OCI-LY3 (cell line): ENCODE measurements around the gene RHBDD1.

Source experiments
- H2AFZ ChIP-seq: fragments of 200-600, 300-600 bp; shearing (Covaris generic); 2 replicates; pipeline ENCODE4 v1.6.0; 2014; ENCODE audit warnings: antibody characterized with exemption, low read depth, low read length
- H3K27ac ChIP-seq: fragments of 200-600, 300-600 bp; sonication (generic); 2 replicates; pipeline ENCODE4 v1.5.1; 2014; ENCODE audit warnings: mild to moderate bottlenecking, low read length, moderate library complexity, mixed read lengths
- H3K27me3 ChIP-seq: fragments of 200-600, 300-600 bp; sonication (generic); 2 replicates; pipeline ENCODE4 v1.6.1; 2014; ENCODE audit warnings: low read depth, low read length, mixed read lengths
- H3K36me3 ChIP-seq: fragments of 200-600, 300-600 bp; sonication (generic); replicated peaks from 2 replicates; pipeline ENCODE3; 2014; ENCODE audit warnings: low read depth, low read length, mixed read lengths
- H3K4me1 ChIP-seq: fragments of 300-600, 200-600 bp; sonication (generic); 2 replicates; pipeline ENCODE4 v1.6.1; 2014; ENCODE audit warnings: low read length, mixed read lengths
- H3K4me2 ChIP-seq: fragments of 200-600, 300-600 bp; sonication (generic); 2 replicates; pipeline ENCODE4 v1.6.1; 2014; ENCODE audit warnings: low read length, mixed read lengths
- H3K4me3 ChIP-seq: fragments of 300-600, 200-600 bp; sonication (generic); 2 replicates; pipeline ENCODE4 v1.5.1; 2014; ENCODE audit warnings: antibody characterized with exemption, mild to moderate bottlenecking, low read length, moderate library complexity
- H3K79me2 ChIP-seq: fragments of 300-600, 200-600 bp; shearing (Covaris generic); 2 replicates; pipeline ENCODE4 v1.6.1; 2014; ENCODE audit warnings: mild to moderate bottlenecking, low read length, mixed read lengths
- H3K9ac ChIP-seq: fragments of 300-600, 200-600 bp; shearing (Covaris generic); 2 replicates; pipeline ENCODE4 v1.6.0; 2014; ENCODE audit warnings: mild to moderate bottlenecking, low read length, moderate library complexity
- H3K9me3 ChIP-seq: fragments of 200-600, 300-600 bp; shearing (Covaris generic); 2 replicates; pipeline ENCODE4 v1.6.1; 2014; ENCODE audit warnings: low read length, mixed read lengths; ENCODE audit not compliant: insufficient read depth
- H4K20me1 ChIP-seq: fragments of 200-600, 300-600 bp; sonication (generic); 2 replicates; pipeline ENCODE4 v1.6.1; 2016; ENCODE audit warnings: low read length, mixed read lengths; ENCODE audit not compliant: insufficient read depth
- CTCF ChIP-seq: fragments of 200-600, 300-600 bp; sonication (generic); IDR thresholded peaks from 2 replicates; pipeline ENCODE4 v1.5.1; 2014; ENCODE audit warnings: antibody characterized with exemption, low read length, low read depth
- EZH2phosphoT487 ChIP-seq: fragments of 200-600 bp; shearing (Covaris generic); IDR thresholded peaks from 2 replicates; pipeline ENCODE4 v1.6.1; 2018; ENCODE audit warnings: antibody characterized with exemption, mixed run types, low read depth

RHBDD1 gene

GRCh38 chr2:226979004-226979403, 143.2 kb downstream of the RHBDD1 start:
- Histone ChIP-seq H3K4me1 (peaks cover 6% of the 10 kb centered on the region), H3K79me2 (no peaks in the 10 kb centered on the region), H3K9ac (no peak overlapping the region), H4K20me1 (no peaks in the 10 kb centered on the region), H3K4me2 (no peak overlapping the region), H3K27me3 (no peaks in the 10 kb centered on the region), H3K9me3 (no peaks in the 10 kb centered on the region), H2AFZ (no peak overlapping the region), H3K36me3 (no peaks in the 10 kb centered on the region), H3K27ac (no peak overlapping the region), H3K4me3 (no peak overlapping the region)
- no peak for TF ChIP-seq CTCF
- TF ChIP-seq EZH2phosphoT487 = no peak

- Histone ChIP-seq H3K27me3 (no peaks in the 10 kb centered on the region), H3K9me3 (no peaks in the 10 kb centered on the region), H3K9ac (no peak overlapping the region), H3K4me3 (no peak overlapping the region), H3K79me2 (no peaks in the 10 kb centered on the region), H2AFZ (no peak overlapping the region), H3K4me2 (no peak overlapping the region), H3K27ac (no peak overlapping the region), H4K20me1 (peaks cover 4% of the 10 kb centered on the region; the same call in 1 of the 2 replicates), H3K36me3 (no peaks in the 10 kb centered on the region), H3K4me1 (peaks cover 21% of the 10 kb centered on the region)
- TF ChIP-seq CTCF = no peak
- no peak for TF ChIP-seq EZH2phosphoT487
Observed at GRCh38 chr2:226981791-226982326, 146.0 kb downstream of the RHBDD1 start.

GRCh38 chr2:226983895-226984749, 148.3 kb downstream of the RHBDD1 start:
- peak overlapping the region; percentile 16; the same call in 1 of the 2 replicates for H3K9ac ChIP-seq
- no peaks in the 10 kb centered on the region for H3K36me3 ChIP-seq
- peak overlapping the region; percentile 35; the same call in 1 of the 2 replicates for H3K4me3 ChIP-seq
- no peaks in the 10 kb centered on the region for H3K79me2 ChIP-seq
- H3K4me1 ChIP-seq = peaks cover 21% of the 10 kb centered on the region
- TF ChIP-seq EZH2phosphoT487 (no peak), CTCF (no peak)
- no peak overlapping the region for H2AFZ ChIP-seq
- H4K20me1 ChIP-seq = peaks cover 4% of the 10 kb centered on the region; the same call in 1 of the 2 replicates
- no peaks in the 10 kb centered on the region for H3K9me3 ChIP-seq
- H3K27ac ChIP-seq = peak overlapping the region; percentile 42
- no peaks in the 10 kb centered on the region for H3K27me3 ChIP-seq
- H3K4me2 ChIP-seq = peak overlapping the region; percentile 66

- H2AFZ ChIP-seq = no peak overlapping the region
- H3K9ac ChIP-seq = peak overlapping the region; percentile 16; the same call in 1 of the 2 replicates
- no peaks in the 10 kb centered on the region for H3K27me3 ChIP-seq
- no peaks in the 10 kb centered on the region for H3K36me3 ChIP-seq
- peak; percentile 72 for TF ChIP-seq CTCF
- TF ChIP-seq EZH2phosphoT487 = no peak
- peak overlapping the region; percentile 45 for H3K27ac ChIP-seq
- peak overlapping the region; percentile 35 for H3K4me3 ChIP-seq
- H3K4me2 ChIP-seq = peak overlapping the region; percentile 66
- H3K9me3 ChIP-seq = no peaks in the 10 kb centered on the region
- H3K4me1 ChIP-seq = peaks cover 21% of the 10 kb centered on the region
- peaks cover 4% of the 10 kb centered on the region; the same call in 1 of the 2 replicates for H4K20me1 ChIP-seq
- H3K79me2 ChIP-seq = no peaks in the 10 kb centered on the region
Observed at GRCh38 chr2:226984750-226985582, 149.1 kb downstream of the RHBDD1 start.
